ENCODE results near the gene SLC22A4.
A peak's percentile ranks its signal among the peaks of the same experiment; 100 is the strongest.

The SLC22A4 gene

GRCh38 chr5:132275367-132276220 lies 18.6 kb upstream of the SLC22A4 start:
- no peak for DNase-seq

GRCh38 chr5:132277256-132277655 lies 16.9 kb upstream of the SLC22A4 start:
- no peak for DNase-seq

- no peak for DNase-seq
Observed at GRCh38 chr5:132277971-132278853, 16.0 kb upstream of the SLC22A4 start.

GRCh38 chr5:132279801-132280200 lies 14.4 kb upstream of the SLC22A4 start:
- DNase-seq = no peak

- no peak for DNase-seq
Observed at GRCh38 chr5:132280371-132281240, 13.6 kb upstream of the SLC22A4 start.

GRCh38 chr5:132281856-132282614 lies 12.2 kb upstream of the SLC22A4 start:
- no peak for DNase-seq

GRCh38 chr5:132283423-132284043 lies 10.7 kb upstream of the SLC22A4 start:
- DNase-seq = peak; percentile 28 to 57

GRCh38 chr5:132289097-132289496 lies 5.1 kb upstream of the SLC22A4 start:
- DNase-seq = no peak

- DNase-seq = no peak
Observed at GRCh38 chr5:132291026-132291425, 3.2 kb upstream of the SLC22A4 start.

GRCh38 chr5:132293066-132293991 lies 865 bp upstream of the SLC22A4 start:
- DNase-seq = peak; percentile 90

- peak in 1 of 2 experiments; percentile 15 for DNase-seq
Observed at GRCh38 chr5:132294728-132295504, 722 bp downstream of the SLC22A4 start.

GRCh38 chr5:132295505-132296411 lies 1.6 kb downstream of the SLC22A4 start:
- no peak for DNase-seq

- DNase-seq = no peak
Observed at GRCh38 chr5:132296412-132297016, 2.3 kb downstream of the SLC22A4 start.

GRCh38 chr5:132297211-132297940 lies 3.2 kb downstream of the SLC22A4 start:
- no peak for DNase-seq

- DNase-seq = no peak
Observed at GRCh38 chr5:132298298-132299212, 4.4 kb downstream of the SLC22A4 start.

GRCh38 chr5:132299917-132300316 lies 5.7 kb downstream of the SLC22A4 start:
- no peak for DNase-seq
